ENCODE results near the gene CD55.

DNA sequence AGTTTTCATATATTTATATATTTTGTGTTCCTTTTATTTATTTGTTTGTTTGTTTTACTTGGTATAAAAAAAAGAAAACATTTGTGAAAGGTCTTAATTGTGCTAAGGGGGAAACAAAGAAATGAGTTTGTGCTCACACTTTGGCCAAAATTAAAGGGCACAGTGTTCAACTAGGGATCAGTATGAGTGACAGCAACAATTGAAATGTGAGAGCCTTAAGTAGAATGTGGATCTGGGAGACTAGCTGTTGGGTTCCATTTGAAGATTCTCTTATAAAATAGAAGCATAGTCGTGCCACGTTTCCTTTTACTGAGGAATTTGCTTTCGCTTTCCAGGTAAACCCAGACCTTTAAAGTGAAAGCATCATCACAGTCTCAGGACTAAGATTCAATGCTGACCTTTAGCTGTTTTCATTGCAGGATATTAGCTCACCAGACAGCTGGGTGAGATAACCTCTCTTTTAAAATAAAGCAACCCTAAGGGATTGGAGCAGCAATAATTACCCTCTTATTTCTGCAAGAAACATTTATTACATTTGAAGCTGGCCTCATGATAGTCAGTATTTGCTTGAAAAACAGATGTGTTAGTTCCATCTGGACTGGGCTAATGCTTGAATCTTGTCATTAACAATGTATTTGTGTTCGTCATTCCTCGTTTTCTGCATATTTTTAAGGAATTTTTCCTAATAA, 37.1 kb upstream of the CD55 start:
- TF ChIP-seq, protein P1, sequence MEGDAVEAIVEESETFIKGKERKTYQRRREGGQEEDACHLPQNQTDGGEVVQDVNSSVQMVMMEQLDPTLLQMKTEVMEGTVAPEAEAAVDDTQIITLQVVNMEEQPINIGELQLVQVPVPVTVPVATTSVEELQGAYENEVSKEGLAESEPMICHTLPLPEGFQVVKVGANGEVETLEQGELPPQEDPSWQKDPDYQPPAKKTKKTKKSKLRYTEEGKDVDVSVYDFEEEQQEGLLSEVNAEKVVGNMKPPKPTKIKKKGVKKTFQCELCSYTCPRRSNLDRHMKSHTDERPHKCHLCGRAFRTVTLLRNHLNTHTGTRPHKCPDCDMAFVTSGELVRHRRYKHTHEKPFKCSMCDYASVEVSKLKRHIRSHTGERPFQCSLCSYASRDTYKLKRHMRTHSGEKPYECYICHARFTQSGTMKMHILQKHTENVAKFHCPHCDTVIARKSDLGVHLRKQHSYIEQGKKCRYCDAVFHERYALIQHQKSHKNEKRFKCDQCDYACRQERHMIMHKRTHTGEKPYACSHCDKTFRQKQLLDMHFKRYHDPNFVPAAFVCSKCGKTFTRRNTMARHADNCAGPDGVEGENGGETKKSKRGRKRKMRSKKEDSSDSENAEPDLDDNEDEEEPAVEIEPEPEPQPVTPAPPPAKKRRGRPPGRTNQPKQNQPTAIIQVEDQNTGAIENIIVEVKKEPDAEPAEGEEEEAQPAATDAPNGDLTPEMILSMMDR (IDR thresholded peaks at IDR 0.05): no peak
- TF ChIP-seq POLR2A (IDR thresholded peaks at IDR 0.05) (no peak), EP300 (IDR thresholded peaks at IDR 0.05) (no peak)
